GM12864 (cell line): Measurements from ENCODE around the gene PIGQ.

Experiments
- DNase-seq: peaks from one replicate; pipeline ENCODE4 v3.0.0-alpha.2; 2011; ENCODE audit warnings: low read depth
- H3K4me3 ChIP-seq: 2 replicates; pipeline ENCODE4 v1.5.1; 2011; ENCODE audit warnings: mild to moderate bottlenecking, low read depth, low read length, control low read depth
- CTCF ChIP-seq: IDR thresholded peaks from 2 replicates; pipeline ENCODE4 v1.5.1; 2011; ENCODE audit warnings: low read depth, mild to moderate bottlenecking, moderate library complexity, low read length, control low read depth, inconsistent platforms; ENCODE audit errors: missing control alignments

Gene PIGQ

GRCh38 chr16:632486-633335 is 62.9 kb downstream of the PIGQ start:
- no peak for DNase-seq
- no peak overlapping the region for H3K4me3 ChIP-seq
- no peak for TF ChIP-seq CTCF

- DNase-seq, result no peak
- no peak for TF ChIP-seq CTCF
- no peak overlapping the region for H3K4me3 ChIP-seq
Measured at GRCh38 chr16:633336-634050, 63.7 kb downstream of the PIGQ start.
